RWPE2 (cell line): ENCODE results near the gene LRBA.

Experiments
- ATAC-seq: fragments of 200-7000 bp; cut with Tn5 transposase; 3 replicates; pipeline ENCODE4 v1.9.1; 2021; ENCODE audit warnings: low read depth
- DNase-seq: peaks from one replicate; pipeline ENCODE4 v3.0.0-alpha.2; 2020; ENCODE audit warnings: low spot score
- H3K27ac ChIP-seq: fragments of 450-650 bp; 2 replicates; pipeline ENCODE4 v1.5.1; 2017; ENCODE audit warnings: mild to moderate bottlenecking; ENCODE audit not compliant: poor library complexity, severe bottlenecking
- H3K27me3 ChIP-seq: fragments of 250-450 bp; sonication (Bioruptor Pico); 2 replicates; pipeline ENCODE4 v1.5.1; 2021; ENCODE audit warnings: mild to moderate bottlenecking, moderate library complexity; ENCODE audit not compliant: insufficient read depth, poor library complexity, severe bottlenecking
- H3K36me3 ChIP-seq: fragments of 250-450 bp; sonication (Bioruptor Pico); 2 replicates; pipeline ENCODE4 v1.5.1; 2020; ENCODE audit warnings: low read depth, mild to moderate bottlenecking, moderate library complexity
- H3K4me1 ChIP-seq: fragments of 250-450 bp; sonication (Bioruptor Pico); 2 replicates; pipeline ENCODE4 v1.5.1; 2021; ENCODE audit warnings: mild to moderate bottlenecking, moderate library complexity; ENCODE audit not compliant: insufficient read depth, poor library complexity, severe bottlenecking
- H3K4me3 ChIP-seq: fragments of 250-450 bp; sonication (Bioruptor Pico); 2 replicates; pipeline ENCODE4 v1.5.1; 2021; ENCODE audit warnings: mild to moderate bottlenecking, moderate library complexity; ENCODE audit not compliant: severe bottlenecking
- H3K9me3 ChIP-seq: fragments of 250-450 bp; sonication (Bioruptor Pico); 2 replicates; pipeline ENCODE4 v1.5.1; 2021; ENCODE audit warnings: mild to moderate bottlenecking, moderate library complexity; ENCODE audit not compliant: severe bottlenecking
- CTCF ChIP-seq: fragments of 450-650 bp; IDR thresholded peaks from one replicate; pipeline ENCODE4 v1.5.1; 2017; ENCODE audit warnings: mild to moderate bottlenecking, moderate library complexity; ENCODE audit not compliant: poor library complexity, severe bottlenecking

The LRBA gene

GRCh38 chr4:151048913-151049312 is 33.8 kb upstream of the LRBA start:
- no peak overlapping the region for H3K27ac ChIP-seq
- no peaks in the 10 kb centered on the region for H3K36me3 ChIP-seq
- H3K4me3 ChIP-seq, result no peak overlapping the region
- no peaks in the 10 kb centered on the region for H3K27me3 ChIP-seq
- ATAC-seq (no peak), DNase-seq (no peak)
- no peak for TF ChIP-seq CTCF
- no peaks in the 10 kb centered on the region for H3K4me1 ChIP-seq
- H3K9me3 ChIP-seq, result no peaks in the 10 kb centered on the region

GRCh38 chr4:151046609-151047008 is 31.5 kb upstream of the LRBA start:
- no peak for TF ChIP-seq CTCF
- H3K27ac ChIP-seq, result no peak overlapping the region
- DNase-seq (no peak), ATAC-seq (no peak)
- H3K36me3 ChIP-seq, result no peaks in the 10 kb centered on the region
- H3K4me3 ChIP-seq, result no peak overlapping the region
- H3K9me3 ChIP-seq, result no peaks in the 10 kb centered on the region
- H3K4me1 ChIP-seq, result no peaks in the 10 kb centered on the region
- H3K27me3 ChIP-seq, result no peaks in the 10 kb centered on the region

- DNase-seq, result no peak
Observed at GRCh38 chr4:151045907-151046306, 30.8 kb upstream of the LRBA start.

GRCh38 chr4:151043803-151044515 is 28.9 kb upstream of the LRBA start:
- Histone ChIP-seq H3K36me3 (no peaks in the 10 kb centered on the region), H3K4me1 (no peaks in the 10 kb centered on the region), H3K27me3 (no peaks in the 10 kb centered on the region), H3K27ac (no peak overlapping the region), H3K9me3 (no peaks in the 10 kb centered on the region), H3K4me3 (no peak overlapping the region)
- TF ChIP-seq CTCF, result no peak
- DNase-seq, result no peak
- no peak; the same call in 2 of the 3 replicates for ATAC-seq

More at GRCh38 chr4:151045907-151046306, 30.8 kb upstream of the LRBA start:
- H3K4me3 ChIP-seq, result no peak overlapping the region
- no peak overlapping the region for H3K27ac ChIP-seq
- no peaks in the 10 kb centered on the region for H3K4me1 ChIP-seq
- no peaks in the 10 kb centered on the region for H3K27me3 ChIP-seq
- no peaks in the 10 kb centered on the region for H3K9me3 ChIP-seq
- TF ChIP-seq CTCF, result no peak
- ATAC-seq, result peak; percentile 46; the same call in 1 of the 3 replicates
- H3K36me3 ChIP-seq, result no peaks in the 10 kb centered on the region

GRCh38 chr4:151039733-151040132 is 24.6 kb upstream of the LRBA start:
- ATAC-seq (no peak), DNase-seq (no peak)
- Histone ChIP-seq H3K9me3 (no peaks in the 10 kb centered on the region), H3K4me1 (no peaks in the 10 kb centered on the region), H3K27ac (no peak overlapping the region), H3K36me3 (no peaks in the 10 kb centered on the region), H3K27me3 (no peaks in the 10 kb centered on the region), H3K4me3 (no peak overlapping the region)
- no peak for TF ChIP-seq CTCF
